GM12878 (cell line): ENCODE measurements around the gene ABCC4.

Experiments used
- CBFB ChIP-seq: IDR thresholded peaks from 2 replicates; pipeline ENCODE4 v1.6.1; 2016; ENCODE audit warnings: antibody characterized with exemption, low read depth
- EZH2 ChIP-seq: IDR thresholded peaks from 2 replicates; pipeline ENCODE4 v1.6.1; 2012; ENCODE audit warnings: low read depth, mild to moderate bottlenecking, control low read depth, inconsistent platforms, low read length, borderline replicate concordance; ENCODE audit not compliant: control insufficient read depth
- FOS ChIP-seq: IDR thresholded peaks from 3 replicates; pipeline ENCODE4 v1.6.1; 2011; ENCODE audit warnings: borderline replicate concordance; ENCODE audit not compliant: insufficient read length; ENCODE audit errors: extremely low read depth
- RAD21 ChIP-seq: IDR thresholded peaks from 2 replicates; pipeline ENCODE4 v1.6.1; 2011; ENCODE audit warnings: mild to moderate bottlenecking, low read depth, low read length, moderate library complexity; ENCODE audit not compliant: insufficient read depth
- SIN3A ChIP-seq: IDR thresholded peaks from 2 replicates; pipeline ENCODE4 v1.6.1; 2012; ENCODE audit warnings: low read depth, low read length, improper control_type of control experiment
- SIX5 ChIP-seq: IDR thresholded peaks from 2 replicates; pipeline ENCODE4 v1.6.1; 2011; ENCODE audit warnings: mild to moderate bottlenecking, low read depth, low read length, moderate library complexity; ENCODE audit not compliant: severe bottlenecking
- TAF1 ChIP-seq: IDR thresholded peaks from 2 replicates; pipeline ENCODE4 v1.6.1; 2011; ENCODE audit warnings: mild to moderate bottlenecking, low read depth, low read length, borderline replicate concordance
- TARDBP ChIP-seq: IDR thresholded peaks from 2 replicates; pipeline ENCODE4 v1.6.1; 2016; ENCODE audit warnings: borderline replicate concordance
- ZNF622 ChIP-seq: fragments of 450-650 bp; IDR thresholded peaks from 2 replicates; pipeline ENCODE4 v1.6.1; 2017; ENCODE audit warnings: mild to moderate bottlenecking, inconsistent platforms
- TF ChIP-seq, protein P1 (sequence below), 3 experiments: IDR thresholded peaks in 2 of 3; conservative IDR thresholded peaks in 1 of 3; 2 replicates each; pipeline ENCODE4 v1.5.1; 2011; ENCODE audit warnings: low read depth in 3 of 3, low read length in 3 of 3, mild to moderate bottlenecking in 3 of 3, control low read depth in 2 of 3, moderate library complexity in 2 of 3, inconsistent platforms in 1 of 3, mixed read lengths in 1 of 3; ENCODE audit not compliant: control insufficient read depth in 2 of 3, insufficient read depth in 1 of 3; ENCODE audit errors: extremely low read depth in 1 of 3
- TF ChIP-seq, protein P2 (sequence below): IDR thresholded peaks from 2 replicates; pipeline ENCODE4 v1.6.1; 2011; ENCODE audit warnings: low read depth, low read length, improper control_type of control experiment, borderline replicate concordance
- TF ChIP-seq, protein P3 (sequence below): IDR thresholded peaks from 2 replicates; pipeline ENCODE4 v1.6.1; 2012; ENCODE audit warnings: mild to moderate bottlenecking, low read depth, low read length

DNA sequence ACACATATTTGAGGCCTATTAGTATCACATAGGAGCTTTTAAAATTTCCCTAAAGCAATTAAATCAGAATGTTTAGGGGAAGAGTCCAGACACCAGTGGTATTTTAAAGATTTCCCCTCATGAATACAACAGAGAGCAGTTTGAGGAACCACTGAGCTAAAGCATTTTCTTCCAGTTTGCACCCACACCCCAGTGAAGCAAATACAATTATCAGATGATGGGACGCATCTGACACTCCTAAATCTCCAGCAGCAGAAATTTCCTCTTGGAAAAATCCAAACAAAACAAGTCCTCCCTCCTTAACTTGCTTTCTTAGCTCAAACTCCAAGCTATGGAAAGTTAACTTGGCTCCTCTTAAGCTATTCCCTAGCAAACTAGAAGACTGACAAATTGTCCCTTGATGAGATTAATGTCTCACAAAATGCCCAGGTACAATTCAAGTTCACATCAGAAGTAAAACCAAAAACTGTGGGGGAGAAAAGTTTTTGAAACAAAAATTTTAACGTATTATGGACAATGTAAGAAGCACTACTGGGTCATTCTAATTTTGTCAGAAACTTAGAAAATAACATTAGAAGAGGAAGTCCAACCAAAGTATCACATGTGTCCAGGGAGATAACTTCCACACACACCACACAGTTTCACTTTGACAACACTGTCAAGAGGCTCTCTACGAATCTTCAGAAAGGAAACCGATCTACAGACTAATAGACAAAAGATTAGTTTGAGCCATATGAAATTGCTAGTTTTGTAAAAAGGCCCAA, 74.1 kb downstream of the ABCC4 start:
- TF ChIP-seq ZNF622 = no peak
- TF ChIP-seq, protein P1, sequence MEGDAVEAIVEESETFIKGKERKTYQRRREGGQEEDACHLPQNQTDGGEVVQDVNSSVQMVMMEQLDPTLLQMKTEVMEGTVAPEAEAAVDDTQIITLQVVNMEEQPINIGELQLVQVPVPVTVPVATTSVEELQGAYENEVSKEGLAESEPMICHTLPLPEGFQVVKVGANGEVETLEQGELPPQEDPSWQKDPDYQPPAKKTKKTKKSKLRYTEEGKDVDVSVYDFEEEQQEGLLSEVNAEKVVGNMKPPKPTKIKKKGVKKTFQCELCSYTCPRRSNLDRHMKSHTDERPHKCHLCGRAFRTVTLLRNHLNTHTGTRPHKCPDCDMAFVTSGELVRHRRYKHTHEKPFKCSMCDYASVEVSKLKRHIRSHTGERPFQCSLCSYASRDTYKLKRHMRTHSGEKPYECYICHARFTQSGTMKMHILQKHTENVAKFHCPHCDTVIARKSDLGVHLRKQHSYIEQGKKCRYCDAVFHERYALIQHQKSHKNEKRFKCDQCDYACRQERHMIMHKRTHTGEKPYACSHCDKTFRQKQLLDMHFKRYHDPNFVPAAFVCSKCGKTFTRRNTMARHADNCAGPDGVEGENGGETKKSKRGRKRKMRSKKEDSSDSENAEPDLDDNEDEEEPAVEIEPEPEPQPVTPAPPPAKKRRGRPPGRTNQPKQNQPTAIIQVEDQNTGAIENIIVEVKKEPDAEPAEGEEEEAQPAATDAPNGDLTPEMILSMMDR (IDR thresholded peaks at IDR 0.05 in 2 of 3, conservative IDR thresholded peaks at IDR 0.05 in 1 of 3; ENCODE audit: control insufficient read depth in 2 of 3, extremely low read depth in 1 of 3, insufficient read depth in 1 of 3, low read depth in 3 of 3, low read length in 3 of 3) = no peak
- TF ChIP-seq, protein P2, sequence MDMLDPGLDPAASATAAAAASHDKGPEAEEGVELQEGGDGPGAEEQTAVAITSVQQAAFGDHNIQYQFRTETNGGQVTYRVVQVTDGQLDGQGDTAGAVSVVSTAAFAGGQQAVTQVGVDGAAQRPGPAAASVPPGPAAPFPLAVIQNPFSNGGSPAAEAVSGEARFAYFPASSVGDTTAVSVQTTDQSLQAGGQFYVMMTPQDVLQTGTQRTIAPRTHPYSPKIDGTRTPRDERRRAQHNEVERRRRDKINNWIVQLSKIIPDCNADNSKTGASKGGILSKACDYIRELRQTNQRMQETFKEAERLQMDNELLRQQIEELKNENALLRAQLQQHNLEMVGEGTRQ = no peak; the same call in 1 of the 2 replicates
- no peak for TF ChIP-seq TAF1
- TF ChIP-seq FOS = no peak
- TF ChIP-seq TARDBP = no peak
- TF ChIP-seq, protein P3, sequence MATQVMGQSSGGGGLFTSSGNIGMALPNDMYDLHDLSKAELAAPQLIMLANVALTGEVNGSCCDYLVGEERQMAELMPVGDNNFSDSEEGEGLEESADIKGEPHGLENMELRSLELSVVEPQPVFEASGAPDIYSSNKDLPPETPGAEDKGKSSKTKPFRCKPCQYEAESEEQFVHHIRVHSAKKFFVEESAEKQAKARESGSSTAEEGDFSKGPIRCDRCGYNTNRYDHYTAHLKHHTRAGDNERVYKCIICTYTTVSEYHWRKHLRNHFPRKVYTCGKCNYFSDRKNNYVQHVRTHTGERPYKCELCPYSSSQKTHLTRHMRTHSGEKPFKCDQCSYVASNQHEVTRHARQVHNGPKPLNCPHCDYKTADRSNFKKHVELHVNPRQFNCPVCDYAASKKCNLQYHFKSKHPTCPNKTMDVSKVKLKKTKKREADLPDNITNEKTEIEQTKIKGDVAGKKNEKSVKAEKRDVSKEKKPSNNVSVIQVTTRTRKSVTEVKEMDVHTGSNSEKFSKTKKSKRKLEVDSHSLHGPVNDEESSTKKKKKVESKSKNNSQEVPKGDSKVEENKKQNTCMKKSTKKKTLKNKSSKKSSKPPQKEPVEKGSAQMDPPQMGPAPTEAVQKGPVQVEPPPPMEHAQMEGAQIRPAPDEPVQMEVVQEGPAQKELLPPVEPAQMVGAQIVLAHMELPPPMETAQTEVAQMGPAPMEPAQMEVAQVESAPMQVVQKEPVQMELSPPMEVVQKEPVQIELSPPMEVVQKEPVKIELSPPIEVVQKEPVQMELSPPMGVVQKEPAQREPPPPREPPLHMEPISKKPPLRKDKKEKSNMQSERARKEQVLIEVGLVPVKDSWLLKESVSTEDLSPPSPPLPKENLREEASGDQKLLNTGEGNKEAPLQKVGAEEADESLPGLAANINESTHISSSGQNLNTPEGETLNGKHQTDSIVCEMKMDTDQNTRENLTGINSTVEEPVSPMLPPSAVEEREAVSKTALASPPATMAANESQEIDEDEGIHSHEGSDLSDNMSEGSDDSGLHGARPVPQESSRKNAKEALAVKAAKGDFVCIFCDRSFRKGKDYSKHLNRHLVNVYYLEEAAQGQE = no peak
- no peak for TF ChIP-seq RAD21
- TF ChIP-seq SIN3A = no peak
- no peak for TF ChIP-seq EZH2
- TF ChIP-seq SIX5 = no peak
- TF ChIP-seq CBFB = no peak
